CD14-positive monocyte (primary cell): ENCODE measurements around the gene TAX1BP1. TPM values are rescaled to one million over a fixed set of nuclear protein-coding genes. Genes with fewer than 3 reads are reported as not detected.

ENCODE experiments used
- DNase-seq, 3 donors: peaks; one replicate each; pipeline ENCODE4 v3.0.0-alpha.2; 2011 to 2022
- H2AFZ ChIP-seq: 2 replicates; pipeline ENCODE4 v1.6.0; 2012; ENCODE audit warnings: mild to moderate bottlenecking, low read depth, low read length, inconsistent platforms; ENCODE audit not compliant: insufficient read depth, poor library complexity, severe bottlenecking
- H3K27ac ChIP-seq, 2 donors: 1 replicate in 1 of 2; 2 replicates in 1 of 2; pipeline ENCODE4 v1.5.1; 2012 to 2013; ENCODE audit warnings: low read length in 2 of 2, control low read depth in 1 of 2, inconsistent platforms in 1 of 2, low read depth in 1 of 2, mild to moderate bottlenecking in 1 of 2
- H3K27me3 ChIP-seq, 2 donors: one replicate each; pipeline versions ENCODE4 v1.6.0 to v1.6.1; 2011 to 2013; ENCODE audit warnings: low read length in 2 of 2; ENCODE audit not compliant: control insufficient read depth in 2 of 2, insufficient read depth in 2 of 2
- H3K36me3 ChIP-seq, 2 donors: replicated peaks in 1 of 2; 1 replicate in 1 of 2; 2 replicates in 1 of 2; pipeline versions ENCODE4 v1.5.1 to v1.6.1; 2012 to 2013; ENCODE audit warnings: low read length in 2 of 2, control low read depth in 1 of 2, inconsistent platforms in 1 of 2, mild to moderate bottlenecking in 1 of 2; ENCODE audit not compliant: insufficient read depth in 2 of 2, control insufficient read depth in 1 of 2
- H3K4me1 ChIP-seq, 2 donors: 1 replicate in 1 of 2; 2 replicates in 1 of 2; pipeline versions ENCODE4 v1.5.1 to v1.6.1; 2012 to 2013; ENCODE audit warnings: low read length in 2 of 2, control low read depth in 1 of 2, inconsistent platforms in 1 of 2, mild to moderate bottlenecking in 1 of 2, moderate library complexity in 1 of 2; ENCODE audit not compliant: insufficient read depth in 2 of 2, control insufficient read depth in 1 of 2
- H3K4me2 ChIP-seq: replicated peaks from 2 replicates; pipeline ENCODE3; 2012; ENCODE audit warnings: low read length, moderate library complexity, mild to moderate bottlenecking; ENCODE audit not compliant: poor library complexity, severe bottlenecking; ENCODE audit errors: extremely low read depth
- H3K4me3 ChIP-seq, 3 experiments: fragments of 200-600 bp in 1 of 3; sonication (generic) in 1 of 3; replicated peaks in 1 of 3; 1 replicate in 2 of 3; 2 replicates in 1 of 3; pipeline ENCODE4 v1.5.1; 2011 to 2013; ENCODE audit warnings: low read length in 3 of 3, mild to moderate bottlenecking in 3 of 3, control low read depth in 2 of 3, low read depth in 2 of 3, inconsistent platforms in 1 of 3, moderate library complexity in 1 of 3
- H3K79me2 ChIP-seq: 2 replicates; pipeline ENCODE4 v1.6.0; 2012; ENCODE audit warnings: mild to moderate bottlenecking, control low read depth, inconsistent platforms, low read length, moderate library complexity; ENCODE audit not compliant: insufficient read depth
- H3K9ac ChIP-seq: 2 replicates; pipeline ENCODE4 v1.6.0; 2017; ENCODE audit warnings: low read length, mild to moderate bottlenecking; ENCODE audit not compliant: insufficient read depth, poor library complexity, severe bottlenecking
- H3K9me3 ChIP-seq, 2 donors: replicated peaks in 1 of 2; 1 replicate in 1 of 2; 2 replicates in 1 of 2; pipeline versions ENCODE4 v1.5.1 to v1.6.1; 2012 to 2013; ENCODE audit warnings: low read length in 2 of 2, control low read depth in 1 of 2; ENCODE audit not compliant: control insufficient read depth in 1 of 2, insufficient read depth in 1 of 2
- H4K20me1 ChIP-seq: 2 replicates; pipeline ENCODE4 v1.6.0; 2012; ENCODE audit warnings: mild to moderate bottlenecking, low read length, control low read depth, moderate library complexity; ENCODE audit not compliant: insufficient read depth
- H3K27ac Mint-ChIP-seq, 7 donors: one replicate each; pipeline ENCODE4 v1.8.0; 2020; ENCODE audit warnings: mild to moderate bottlenecking in 7 of 7, mixed read lengths in 7 of 7, moderate library complexity in 6 of 7, inconsistent platforms in 2 of 7
- H3K27me3 Mint-ChIP-seq, 3 donors: one replicate each; pipeline ENCODE4 v1.8.0; 2021 to 2022; ENCODE audit warnings: low read depth in 3 of 3, mild to moderate bottlenecking in 3 of 3, mixed read lengths in 3 of 3, moderate library complexity in 3 of 3, inconsistent platforms in 1 of 3
- H3K36me3 Mint-ChIP-seq, 2 donors: one replicate each; pipeline ENCODE4 v1.8.0; 2020; ENCODE audit warnings: mixed read lengths in 2 of 2, inconsistent platforms in 1 of 2, mild to moderate bottlenecking in 1 of 2
- H3K4me1 Mint-ChIP-seq: one replicate; pipeline ENCODE4 v1.8.0; 2020; ENCODE audit warnings: mild to moderate bottlenecking, mixed read lengths
- H3K4me3 Mint-ChIP-seq, 2 donors: one replicate each; pipeline ENCODE4 v1.8.0; 2020; ENCODE audit warnings: mild to moderate bottlenecking in 2 of 2, mixed read lengths in 2 of 2, moderate library complexity in 1 of 2
- H3K9me3 Mint-ChIP-seq, 7 donors: one replicate each; pipeline ENCODE4 v1.8.0; 2020 to 2022; ENCODE audit warnings: mixed read lengths in 7 of 7, mild to moderate bottlenecking in 6 of 7, moderate library complexity in 6 of 7, inconsistent platforms in 2 of 7
- CTCF ChIP-seq: fragments of 200-600 bp; IDR thresholded peaks from one replicate; pipeline ENCODE4 v1.8.0; 2022; ENCODE audit warnings: antibody characterized with exemption, mild to moderate bottlenecking
- WGBS: methylation state at CpG from one replicate; pipeline ENCODE4 v1.1.5; 2013; ENCODE audit warnings: missing lambda C conversion rate; ENCODE audit not compliant: insufficient coverage; 5-methylcytosine and 5-hydroxymethylcytosine counted together
- intact Hi-C, 2 donors: fragments of 100-400 bp; cut with micrococcal nuclease; formaldehyde crosslinking; loops; one replicate each; pipeline versions ENCODE4 v1.15.0 to v1.15.1; 2023
- polyA plus RNA-seq, 3 donors: library from polyadenylated mRNA; depleted of rRNA in 1 of 3; unstranded in 2 of 3; stranded (reverse) in 1 of 3; fragments of 300-500 nt in 2 of 3; fragments of >200 nt in 1 of 3; fragmentation: Illumina TruSeq in 2 of 3; gene quantifications; 1 replicate in 2 of 3; 2 replicates in 1 of 3; pipeline ENCODE4 v1.2.3, GENCODE V29; 2012 to 2021

TAX1BP1 gene
- polyA plus RNA-seq, 3 donors, result 62.6 to 106 (median 85.3) TPM

- Histone ChIP-seq H3K4me1 (no peaks in the 10 kb centered on the region), H2AFZ (no peak overlapping the region), H3K27ac (no peak overlapping the region), H3K79me2 (peaks cover 48% of the 10 kb centered on the region), H3K9me3 (no peaks in the 10 kb centered on the region), H3K4me2 (no peak overlapping the region), H3K4me3 (no peak overlapping the region), H4K20me1 (peaks cover 98% of the 10 kb centered on the region), H3K27me3 (no peaks in the 10 kb centered on the region), H3K9ac (no peak overlapping the region), H3K36me3 (peaks cover 46 to 57% of the 10 kb centered on the region in 2 donors)
- peak overlapping the region in 1 of 7 donors; percentile 11 for H3K27ac Mint-ChIP-seq
- H3K4me3 Mint-ChIP-seq, result no peak overlapping the region
- peaks cover 55 to 63% of the 10 kb centered on the region in 2 donors for H3K36me3 Mint-ChIP-seq
- H3K9me3 Mint-ChIP-seq, result no peaks in the 10 kb centered on the region
- no peaks in the 10 kb centered on the region for H3K27me3 Mint-ChIP-seq
- intact Hi-C loops, result no loop called here
- peaks cover 7% of the 10 kb centered on the region for H3K4me1 Mint-ChIP-seq
- 63% methylated on average over 2 of the region's 2 CpGs for WGBS
- no peak for TF ChIP-seq CTCF
- no peak for DNase-seq
Measured at GRCh38 chr7:27750316-27750715, 10.4 kb downstream of the TAX1BP1 start.

GRCh38 chr7:27751888-27752660 lies 12.1 kb downstream of the TAX1BP1 start:
- H2AFZ ChIP-seq, result no peak overlapping the region
- peaks cover 71 to 81% of the 10 kb centered on the region in 2 donors for H3K36me3 Mint-ChIP-seq
- peak overlapping the region in 1 of 7 donors; percentile 1 for H3K27ac Mint-ChIP-seq
- H3K9me3 Mint-ChIP-seq, result no peaks in the 10 kb centered on the region
- no peak overlapping the region for H3K9ac ChIP-seq
- peaks cover 5% of the 10 kb centered on the region for H3K4me1 Mint-ChIP-seq
- TF ChIP-seq CTCF, result no peak
- no peaks in the 10 kb centered on the region for H3K27me3 Mint-ChIP-seq
- no peak overlapping the region for H3K27ac ChIP-seq
- DNase-seq, result no peak
- no peaks in the 10 kb centered on the region for H3K4me1 ChIP-seq
- 100% methylated on average over 5 of the region's 6 CpGs for WGBS
- H4K20me1 ChIP-seq, result peaks cover 98% of the 10 kb centered on the region
- peaks cover 63 to 74% of the 10 kb centered on the region in 2 donors for H3K36me3 ChIP-seq
- no peaks in the 10 kb centered on the region for H3K27me3 ChIP-seq
- no peak overlapping the region for H3K4me3 Mint-ChIP-seq
- H3K4me2 ChIP-seq, result no peak overlapping the region
- H3K79me2 ChIP-seq, result peaks cover 39% of the 10 kb centered on the region
- intact Hi-C loops, result no loop called here
- H3K4me3 ChIP-seq, result no peak overlapping the region
- H3K9me3 ChIP-seq, result no peaks in the 10 kb centered on the region
